Activated T-cell treated with anti-CD3 and anti-CD28 coated beads for 1 hour (primary cell): ENCODE data around the gene CEND1.

Source experiments
- DNase-seq: peaks from one replicate; pipeline ENCODE4 v3.0.0-alpha.2; 2020; ENCODE audit warnings: low read depth

The CEND1 gene

DNA sequence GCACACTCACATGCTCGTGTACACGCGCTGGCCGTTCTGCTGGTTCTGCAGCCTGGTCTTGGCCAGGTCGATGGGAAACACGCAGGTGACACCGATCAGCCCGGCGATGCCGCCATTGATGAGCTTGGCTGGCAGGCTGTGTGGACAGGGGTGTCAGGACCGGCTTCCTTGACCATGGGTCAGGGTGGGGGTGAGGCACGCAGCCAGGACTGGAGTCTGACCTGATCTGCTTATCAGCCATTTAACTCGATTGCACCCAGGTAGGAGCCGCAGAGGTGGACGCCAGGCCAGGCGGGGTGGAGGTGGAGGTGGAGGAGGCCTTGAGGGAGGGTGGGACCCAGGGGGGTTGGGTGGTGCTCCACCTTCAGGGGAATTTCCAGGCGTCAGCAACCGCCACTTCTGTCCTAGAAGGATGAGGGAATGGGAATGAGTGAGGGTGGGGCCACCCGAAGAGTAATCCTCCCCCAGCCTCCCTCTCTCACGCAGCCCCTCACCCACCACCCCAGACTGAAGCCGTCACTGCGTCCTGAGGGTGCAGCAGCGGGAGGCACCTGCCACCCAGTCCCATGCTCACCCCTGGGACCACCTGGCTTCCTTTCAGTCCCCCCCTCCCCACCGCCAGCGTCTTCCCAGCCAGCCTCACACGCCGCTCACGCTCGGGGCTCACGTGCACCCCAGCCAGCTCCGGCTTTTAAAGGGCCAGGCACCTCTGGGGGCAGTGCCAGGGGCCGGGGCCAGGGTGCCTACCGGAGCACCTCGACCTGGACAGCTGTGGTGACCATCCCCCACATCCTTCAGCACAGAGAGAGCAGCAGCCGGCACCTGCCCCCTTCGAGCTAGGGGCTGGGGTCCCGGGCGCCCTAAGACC, 5.1 kb upstream of the CEND1 start:
- no peak for DNase-seq

- DNase-seq = no peak
Measured at GRCh38 chr11:794013-794765, 4.3 kb upstream of the CEND1 start.

- no peak for DNase-seq
Measured at GRCh38 chr11:793556-793955, 3.7 kb upstream of the CEND1 start.

DNA sequence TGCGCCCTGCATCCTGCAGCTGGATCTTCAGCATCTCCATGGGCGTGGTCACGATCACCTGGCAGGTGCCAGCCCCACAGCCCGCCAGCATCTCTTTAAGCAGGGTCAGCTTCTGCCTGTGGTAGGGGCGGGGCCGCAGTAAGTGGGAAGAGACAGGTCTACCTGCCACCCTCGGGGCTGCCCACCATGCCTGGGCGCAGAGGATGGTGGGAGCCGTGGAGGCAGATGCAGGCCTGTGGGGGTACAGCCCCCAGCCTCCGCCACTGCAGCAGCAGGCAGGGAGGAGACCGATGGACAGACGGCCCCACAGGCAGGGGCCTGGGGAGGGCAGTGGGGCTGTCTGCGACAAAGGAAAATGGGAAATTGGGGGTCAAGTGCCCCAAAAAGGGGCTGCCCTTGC, 3.0 kb upstream of the CEND1 start:
- no peak for DNase-seq

GRCh38 chr11:792535-792821, 2.6 kb upstream of the CEND1 start:
- no peak for DNase-seq

GRCh38 chr11:791658-792534, 2.0 kb upstream of the CEND1 start:
- no peak for DNase-seq

DNA sequence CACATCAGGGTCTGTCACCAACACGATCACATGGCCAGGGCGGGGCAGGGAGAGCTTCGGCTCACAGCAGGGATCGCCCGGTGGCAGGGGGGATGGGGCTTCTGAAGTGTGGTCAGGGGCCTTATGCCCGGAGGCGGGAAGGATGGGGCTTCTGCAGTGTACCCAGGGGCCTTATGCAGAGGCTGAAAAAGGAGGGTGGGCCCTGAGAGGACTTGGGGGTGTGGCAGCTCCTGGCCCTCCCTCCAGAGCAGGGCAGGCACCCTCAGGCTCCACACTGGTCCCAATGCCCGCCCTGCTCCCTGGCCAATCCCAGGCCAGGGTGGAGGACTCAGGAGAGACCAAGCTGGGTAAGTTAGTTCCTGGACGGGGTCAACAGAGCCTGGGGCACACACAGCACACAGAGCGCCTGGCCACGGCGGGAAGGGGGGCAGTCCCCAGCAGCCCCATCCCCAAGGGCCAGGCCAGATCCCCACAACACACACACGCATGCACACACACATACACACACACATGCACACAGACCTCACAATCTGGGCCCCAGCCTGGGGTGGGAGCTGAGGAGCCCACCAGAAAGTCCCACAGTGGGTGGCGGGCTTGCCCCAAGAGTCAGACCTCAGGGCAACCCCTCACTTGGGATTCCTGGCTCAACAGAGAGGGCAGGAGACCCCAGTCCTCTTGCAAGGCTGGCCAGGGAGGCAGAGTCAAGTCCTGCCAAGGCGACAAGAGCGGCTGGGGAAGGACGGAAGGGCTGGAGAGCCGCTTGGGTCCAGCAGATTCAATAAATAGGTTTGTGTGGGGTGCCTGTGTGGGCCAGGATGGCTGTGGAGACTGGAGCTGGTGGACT, 1.1 kb upstream of the CEND1 start:
- no peak for DNase-seq

- DNase-seq = no peak
Measured at GRCh38 chr11:788953-789940, 643 bp downstream of the CEND1 start.

DNA sequence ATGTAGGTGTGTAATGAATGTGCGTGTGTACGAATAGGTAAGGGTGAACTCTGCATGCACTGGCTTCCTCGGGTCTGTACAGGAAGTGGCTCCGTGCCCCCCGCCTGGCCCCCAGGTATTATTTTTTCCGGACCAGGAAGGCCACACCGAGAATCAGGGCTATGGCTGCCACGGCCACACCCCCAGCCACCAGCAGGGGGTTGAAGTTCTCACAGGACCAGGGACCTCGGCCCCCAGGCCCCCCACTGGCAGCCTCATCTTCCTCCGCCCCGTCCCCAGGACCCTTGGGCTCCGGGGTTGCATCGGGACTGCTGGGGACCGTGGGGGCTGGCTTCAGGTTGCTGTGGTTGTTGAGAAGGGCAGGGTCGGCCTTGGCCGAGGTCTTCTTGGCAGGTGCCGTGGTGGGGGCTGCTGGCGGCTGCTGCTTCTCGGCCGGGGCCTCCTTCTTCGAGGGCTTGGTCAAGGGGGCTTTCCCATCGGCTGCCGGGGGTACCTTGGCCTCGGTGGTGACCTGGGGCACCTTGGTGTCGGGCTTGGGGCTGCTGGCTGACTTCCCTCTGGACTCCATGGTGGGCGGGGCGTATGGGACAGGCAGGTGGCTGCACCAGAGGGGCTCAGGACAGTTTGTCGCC, 1.8 kb downstream of the CEND1 start:
- no peak for DNase-seq

DNA sequence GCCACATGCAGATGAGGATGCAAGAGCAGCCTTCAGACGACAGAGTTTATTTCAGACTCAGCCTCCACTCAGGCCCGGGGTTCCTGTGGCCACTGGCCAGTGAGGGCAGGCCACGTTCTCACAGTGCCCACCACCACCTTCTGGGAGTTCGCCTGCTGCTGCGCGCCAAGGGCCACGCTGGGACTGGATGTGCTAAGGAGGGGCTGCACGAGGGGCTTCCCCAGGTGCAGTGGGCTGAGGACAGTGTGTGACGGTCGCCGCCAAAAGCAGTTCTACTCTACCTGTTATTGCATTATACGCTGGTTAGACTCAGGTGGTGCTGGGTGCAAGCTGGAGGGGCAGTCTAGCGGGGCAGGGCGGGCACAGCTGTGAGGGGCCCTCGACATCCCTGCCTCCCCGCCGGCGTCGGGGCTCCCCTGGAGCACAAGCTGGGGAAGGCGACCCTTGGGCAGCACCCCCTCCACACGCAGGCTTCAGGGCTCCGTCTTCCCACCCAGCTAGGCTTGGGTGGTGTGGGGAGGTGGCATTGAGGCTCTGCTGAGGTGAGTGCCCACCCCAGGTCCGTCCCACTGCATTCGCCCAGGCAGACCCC, 2.7 kb downstream of the CEND1 start:
- DNase-seq = no peak

DNA sequence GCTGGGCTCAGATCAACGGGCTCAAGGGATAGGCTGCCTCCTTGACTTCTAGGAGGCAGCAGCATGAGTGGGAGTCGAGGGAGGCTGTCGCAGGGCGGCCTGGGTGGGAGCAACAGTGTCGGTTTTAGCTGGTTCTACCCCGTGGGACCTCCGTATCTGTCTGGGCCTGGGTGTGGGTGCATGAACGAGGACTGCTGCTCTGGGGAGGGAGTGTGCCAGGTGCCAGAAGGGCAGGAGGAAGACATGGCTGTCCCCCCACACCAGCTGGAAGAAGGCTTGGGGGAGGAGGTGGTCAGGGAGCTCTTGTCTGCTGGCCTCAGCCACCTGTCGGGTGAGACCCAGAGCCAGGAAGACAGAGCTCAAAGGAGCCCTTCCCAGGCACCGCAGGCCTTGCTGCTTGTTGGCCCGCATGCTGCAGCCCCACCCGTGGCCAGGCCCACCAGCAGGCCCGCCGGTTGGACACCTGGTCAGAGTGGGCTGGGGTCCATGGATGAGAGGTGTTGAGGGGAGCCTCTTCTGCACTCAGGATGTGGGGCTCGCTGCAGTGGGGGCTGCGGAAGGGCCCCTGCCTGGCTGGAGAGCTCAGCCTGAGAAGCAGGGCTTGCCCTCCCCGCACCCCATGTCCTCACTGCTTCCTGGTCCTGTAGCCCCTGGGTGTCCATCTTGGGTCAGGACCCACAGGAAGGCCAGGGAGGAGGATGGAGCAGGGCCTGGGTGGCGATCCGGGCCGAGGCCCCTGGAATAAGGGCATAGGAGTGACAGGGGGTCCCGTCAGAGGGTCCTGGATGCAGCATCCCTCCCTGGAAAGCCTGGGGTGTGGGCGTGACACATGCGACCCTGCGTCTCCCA, 3.4 kb downstream of the CEND1 start:
- DNase-seq = no peak

DNA sequence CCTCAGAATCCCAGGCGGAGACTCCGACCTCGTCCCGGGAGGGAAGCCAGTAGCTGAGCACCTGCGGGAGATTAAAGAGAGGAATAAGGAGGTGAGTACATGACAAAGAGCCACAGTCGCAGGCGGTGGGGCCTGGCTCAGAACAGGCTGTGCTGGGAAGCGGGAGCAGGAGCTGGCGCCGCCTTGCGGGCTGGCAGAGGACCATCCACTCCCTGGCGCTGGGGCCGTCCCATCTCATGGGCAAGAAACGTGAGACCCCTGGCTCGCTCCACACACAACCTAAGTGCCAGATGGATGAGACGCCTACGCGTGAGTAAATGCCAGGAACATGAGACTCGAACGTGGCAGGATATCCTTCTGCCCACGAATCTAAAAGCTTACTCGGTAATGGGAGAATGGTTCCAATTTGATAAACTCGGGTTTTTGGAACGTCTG, 6.3 kb downstream of the CEND1 start:
- no peak for DNase-seq

DNA sequence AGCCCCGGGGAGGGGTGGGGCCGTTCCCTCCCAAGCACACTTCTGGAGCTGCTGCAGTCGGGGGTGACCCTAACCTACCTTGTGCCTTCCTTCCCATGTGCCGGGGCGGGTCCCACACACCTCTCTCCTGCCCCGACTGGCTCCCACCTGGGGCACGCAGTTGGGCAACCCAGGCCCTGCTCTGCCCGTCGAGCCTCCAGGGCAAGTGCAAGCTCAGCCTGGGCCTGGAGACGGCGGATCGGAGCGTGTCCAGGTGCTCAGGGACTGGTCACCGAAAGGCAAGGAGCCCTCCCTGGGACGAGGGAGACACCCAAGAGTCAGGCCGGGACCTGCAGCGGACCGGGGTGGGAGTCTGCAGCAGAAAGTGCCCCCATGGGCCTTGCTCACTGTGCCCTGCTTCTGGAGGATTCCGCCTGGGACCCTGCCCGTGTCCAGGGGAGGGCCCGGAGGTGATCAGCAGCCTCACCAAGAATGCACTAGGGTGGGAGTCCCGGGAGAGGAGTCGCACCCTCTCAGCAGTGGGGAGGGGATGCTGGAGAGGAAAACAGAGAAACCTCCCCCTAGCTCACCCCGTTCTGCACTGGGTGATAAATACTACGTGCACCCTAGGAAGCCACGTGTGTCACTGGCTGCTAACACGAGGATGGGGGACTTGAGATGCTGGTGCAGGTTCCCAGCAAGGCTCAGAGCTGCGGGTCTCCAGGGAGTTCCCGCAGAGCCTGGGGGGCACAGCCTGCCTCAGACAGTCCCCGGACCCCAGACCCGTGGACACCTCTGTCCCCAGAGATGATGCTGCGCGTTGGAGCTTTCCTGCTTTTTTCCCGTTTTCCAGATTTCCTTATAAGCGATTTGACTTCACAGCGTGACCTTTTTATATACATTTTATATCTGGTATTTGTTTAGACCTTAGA, 7.4 kb downstream of the CEND1 start:
- no peak for DNase-seq

DNA sequence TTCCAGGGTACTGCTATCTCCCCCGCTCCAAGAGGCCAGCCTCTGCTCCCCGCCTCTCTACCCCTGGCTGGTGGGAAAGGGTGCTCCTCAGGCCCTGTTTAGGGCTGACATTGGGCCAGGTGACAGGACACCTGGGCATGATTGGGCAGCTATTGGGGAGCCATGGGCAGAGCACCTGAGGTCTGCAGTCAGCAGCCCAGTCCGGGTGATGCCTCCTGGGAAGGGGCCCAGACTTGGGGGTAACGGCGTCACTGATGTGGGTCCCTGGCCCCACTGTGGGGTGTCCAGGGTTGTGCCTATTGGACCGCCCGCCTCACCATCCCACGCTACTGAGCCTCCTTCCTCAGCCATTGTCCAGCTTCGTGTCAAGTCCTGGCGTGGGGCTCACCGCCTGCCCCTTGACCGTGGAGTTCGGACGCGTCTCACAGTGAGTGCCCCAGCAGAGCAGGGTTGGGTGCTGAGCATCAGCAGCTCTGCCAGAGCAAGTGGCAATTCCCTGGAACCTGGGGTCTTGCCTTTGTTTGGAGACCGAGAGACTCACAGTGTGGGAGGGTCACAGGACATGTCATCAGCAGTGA, 9.8 kb downstream of the CEND1 start:
- DNase-seq = no peak

- DNase-seq = no peak
Measured at GRCh38 chr11:778976-779954, 10.6 kb downstream of the CEND1 start.
